ENCODE results near the gene ZNF598.

ZNF598 gene

GRCh38 chr16:1991948-1992703 is 17.5 kb downstream of the ZNF598 start:
- FAIRE-seq (no peak), DNase-seq (ENCODE audit: low spot score) (peak; percentile 67)

GRCh38 chr16:1991588-1991947 is 18.1 kb downstream of the ZNF598 start:
- DNase-seq (ENCODE audit: low spot score) (no peak), FAIRE-seq (no peak)

GRCh38 chr16:1991135-1991551 is 18.5 kb downstream of the ZNF598 start:
- FAIRE-seq (no peak), DNase-seq (ENCODE audit: low spot score) (no peak)

GRCh38 chr16:1990351-1991134 is 19.1 kb downstream of the ZNF598 start:
- FAIRE-seq: no peak
- peak; percentile 65 for DNase-seq (ENCODE audit: low spot score)

GRCh38 chr16:1990101-1990350 is 19.6 kb downstream of the ZNF598 start:
- FAIRE-seq: no peak
- no peak for DNase-seq (ENCODE audit: low spot score)

- DNase-seq (ENCODE audit: low spot score) (peak; percentile 77), FAIRE-seq (peak; percentile 80)
Measured at GRCh38 chr16:1989209-1990100, 20.2 kb downstream of the ZNF598 start, which contains the start of gene SYNGR3. SYNGR3 (plus strand) TSS chr16:1989970; CDS start chr16:1990103, 133 bp downstream.

- no peak for FAIRE-seq
- DNase-seq (ENCODE audit: low spot score): no peak
Measured at GRCh38 chr16:1987198-1987597, 22.4 kb downstream of the ZNF598 start.

- no peak for FAIRE-seq
Measured at GRCh38 chr16:1985466-1986150, 24.0 kb downstream of the ZNF598 start.

GRCh38 chr16:1984347-1985225 is 25.0 kb downstream of the ZNF598 start:
- FAIRE-seq (no peak), DNase-seq (ENCODE audit: low spot score) (no peak)

More at GRCh38 chr16:1985466-1986150, 24.0 kb downstream of the ZNF598 start:
- no peak for DNase-seq (ENCODE audit: low spot score)

GRCh38 chr16:1983544-1984346 is 25.9 kb downstream of the ZNF598 start, which contains the start of gene GFER:
GFER (plus strand) TSS chr16:1984193; CDS start chr16:1984219, 26 bp downstream.
- peak; percentile 99 for DNase-seq (ENCODE audit: low spot score)

GRCh38 chr16:1982991-1983543 is 26.6 kb downstream of the ZNF598 start:
- DNase-seq (ENCODE audit: low spot score) (no peak), FAIRE-seq (no peak)

More at GRCh38 chr16:1983544-1984346, 25.9 kb downstream of the ZNF598 start, which contains the start of gene GFER:
- FAIRE-seq: peak; percentile 73

- no peak for FAIRE-seq
- DNase-seq (ENCODE audit: low spot score): peak; percentile 41
Measured at GRCh38 chr16:1982013-1982433, 27.6 kb downstream of the ZNF598 start.

- DNase-seq (ENCODE audit: low spot score): no peak
- FAIRE-seq: no peak
Measured at GRCh38 chr16:1981398-1981836, 28.2 kb downstream of the ZNF598 start, which contains the start of gene NOXO1. NOXO1 (minus strand) TSS chr16:1981469; CDS start chr16:1981179, 290 bp downstream.

- FAIRE-seq (no peak), DNase-seq (ENCODE audit: low spot score) (no peak)
Measured at GRCh38 chr16:1980770-1981087, 28.9 kb downstream of the ZNF598 start.

GRCh38 chr16:1980030-1980769 is 29.4 kb downstream of the ZNF598 start:
- DNase-seq (ENCODE audit: low spot score): no peak
- FAIRE-seq: no peak

- DNase-seq (ENCODE audit: low spot score) (no peak), FAIRE-seq (no peak)
Measured at GRCh38 chr16:1979271-1980029, 30.2 kb downstream of the ZNF598 start.

- no peak for FAIRE-seq
- no peak for DNase-seq (ENCODE audit: low spot score)
Measured at GRCh38 chr16:1978476-1979120, 31.0 kb downstream of the ZNF598 start.
